K562 (cell line): ENCODE measurements around the gene RHOC. TPM values are rescaled to one million over a fixed set of nuclear protein-coding genes. Genes with fewer than 3 reads are reported as not detected.

ENCODE experiments used
- BRD4 ChIP-seq: fragments of 200-600 bp; sonication (generic); IDR thresholded peaks from 2 replicates; pipeline ENCODE4 v1.6.1; 2017; ENCODE audit warnings: inconsistent platforms
- BRF1 ChIP-seq: IDR thresholded peaks from 3 replicates; pipeline ENCODE4 v1.6.1; 2011; ENCODE audit warnings: borderline replicate concordance, mild to moderate bottlenecking; ENCODE audit not compliant: insufficient read length; ENCODE audit errors: extremely low read depth
- CEBPB ChIP-seq: fragments of 450-650 bp; IDR thresholded peaks from 2 replicates; pipeline ENCODE4 v1.6.1; 2016; ENCODE audit warnings: missing genetic modification characterization, missing compliant biosample characterization
- CREB1 ChIP-seq, 2 experiments: sonication (generic) in 1 of 2; formaldehyde crosslinking in 1 of 2; IDR thresholded peaks; 2 replicates each; pipeline versions ENCODE4 v1.6.1 to v1.8.0; 2012 to 2022; ENCODE audit warnings: inconsistent platforms in 1 of 2, mild to moderate bottlenecking in 1 of 2, missing genetic modification reagents in 1 of 2, moderate library complexity in 1 of 2
- EP400 ChIP-seq: fragments of 450-650 bp; IDR thresholded peaks from 2 replicates; pipeline ENCODE4 v1.6.1; 2017; ENCODE audit warnings: antibody characterized with exemption, mild to moderate bottlenecking, moderate library complexity
- FOXP1 ChIP-seq: sonication (generic); formaldehyde crosslinking; IDR thresholded peaks from 2 replicates; pipeline ENCODE4 v1.8.0; 2022; ENCODE audit warnings: mild to moderate bottlenecking, missing genetic modification reagents
- GABPA ChIP-seq: fragments of 200-800 bp; sonication (Bioruptor generic); conservative IDR thresholded peaks from 2 replicates; pipeline ENCODE4 v1.6.1; 2016; ENCODE audit warnings: low read depth, missing genetic modification characterization, missing compliant biosample characterization
- JUN ChIP-seq, 2 experiments: sonication (generic) in 1 of 2; formaldehyde crosslinking in 1 of 2; IDR thresholded peaks; 2 replicates each; pipeline versions ENCODE4 v1.6.1 to v1.8.0; 2012 to 2022; ENCODE audit warnings: borderline replicate concordance in 2 of 2, mild to moderate bottlenecking in 2 of 2, improper control_type of control experiment in 1 of 2, low read depth in 1 of 2, low read length in 1 of 2, missing genetic modification reagents in 1 of 2
- PCBP1 ChIP-seq: fragments of 200-400 bp; formaldehyde crosslinking; IDR thresholded peaks from 2 replicates; pipeline ENCODE4 v1.6.1; 2018; ENCODE audit warnings: mild to moderate bottlenecking, low read depth, low read length; ENCODE audit not compliant: poor library complexity, severe bottlenecking
- RNF2 ChIP-seq: sonication (generic); IDR thresholded peaks from 2 replicates; pipeline ENCODE4 v1.6.1; 2016
- SAFB ChIP-seq: fragments of 200-400 bp; formaldehyde crosslinking; IDR thresholded peaks from 2 replicates; pipeline ENCODE4 v1.6.1; 2017; ENCODE audit warnings: low read depth, low read length, borderline replicate concordance
- TAL1 ChIP-seq: fragments of 450-650 bp; IDR thresholded peaks from 2 replicates; pipeline ENCODE4 v1.6.1; 2016; ENCODE audit warnings: mild to moderate bottlenecking
- TEAD1 ChIP-seq, 2 experiments: fragments of 450-650 bp in 1 of 2; sonication (generic) in 1 of 2; formaldehyde crosslinking; IDR thresholded peaks; 2 replicates each; pipeline versions ENCODE4 v1.4.0 to v1.8.0; 2020 to 2022; ENCODE audit warnings: mild to moderate bottlenecking in 2 of 2, missing genetic modification reagents in 1 of 2
- YY1 ChIP-seq, 3 experiments: IDR thresholded peaks; 2 replicates each; pipeline ENCODE4 v1.6.1; 2011; ENCODE audit warnings: low read length in 2 of 3, mild to moderate bottlenecking in 2 of 3, moderate library complexity in 2 of 3, borderline replicate concordance in 1 of 3, control low read depth in 1 of 3, low read depth in 1 of 3; ENCODE audit not compliant: insufficient read depth in 3 of 3, insufficient replicate concordance in 2 of 3, control insufficient read depth in 1 of 3, insufficient read length in 1 of 3; ENCODE audit errors: extremely low read depth in 1 of 3
- ZNF212 ChIP-seq: fragments of 450-650 bp; formaldehyde crosslinking; IDR thresholded peaks from 2 replicates; pipeline ENCODE4 v1.4.0; 2020; ENCODE audit warnings: mild to moderate bottlenecking
- polyA plus RNA-seq, 8 experiments: library from polyadenylated mRNA; depleted of rRNA in 4 of 8; stranded (reverse) in 5 of 8; unstranded in 3 of 8; fragments of >200 nt; fragmentation: Nextera tagmentation in 2 of 8; fragmentation: Illumina TruSeq in 1 of 8; extraction: Ambion mirVana in 2 of 8; extraction: Trizol in 1 of 8; gene quantifications; 2 replicates each; pipeline versions ENCODE4 v1.2.1 to v1.2.3, GENCODE V29; 2011 to 2014; ENCODE audit warnings: inconsistent platforms in 1 of 8, missing spikeins in 1 of 8
- total RNA-seq, 7 experiments: library from RNA; depleted of rRNA in 6 of 7; stranded (reverse); fragments of >200 nt in 6 of 7; fragmentation: Illumina TruSeq in 2 of 7; extraction: Trizol in 2 of 7; gene quantifications; 2 replicates each; pipeline versions ENCODE4 v1.2.1 to v1.2.3, GENCODE V29; 2011 to 2021; ENCODE audit warnings: low replicate concordance in 1 of 7
- TF ChIP-seq, protein P1 (sequence below): IDR thresholded peaks from 2 replicates; pipeline ENCODE4 v1.6.1; 2011; ENCODE audit not compliant: insufficient read length; ENCODE audit errors: extremely low read depth
- TF ChIP-seq, protein P2 (sequence below): fragments of 450-650 bp; formaldehyde crosslinking; IDR thresholded peaks from 2 replicates; pipeline ENCODE4 v1.4.0; 2022; ENCODE audit warnings: missing genetic modification characterization
- TF ChIP-seq, protein P3 (sequence below): fragments of 450-650 bp; IDR thresholded peaks from 2 replicates; pipeline ENCODE4 v1.6.1; 2017; ENCODE audit warnings: antibody characterized with exemption
- TF ChIP-seq, protein P4 (sequence below), 2 experiments: fragments of 250-450 bp in 1 of 2; fragments of 450-650 bp in 1 of 2; sonication (Bioruptor Pico) in 1 of 2; IDR thresholded peaks; 2 replicates each; pipeline versions ENCODE4 v1.6.1 to v1.8.0; 2016 to 2021; ENCODE audit warnings: mild to moderate bottlenecking in 2 of 2, moderate library complexity in 2 of 2, missing compliant biosample characterization in 1 of 2, missing genetic modification characterization in 1 of 2
- TF ChIP-seq, protein P5 (sequence below): fragments of 250-450 bp; sonication (Bioruptor Pico); IDR thresholded peaks from 2 replicates; pipeline ENCODE4 v1.6.1; 2021; ENCODE audit warnings: mild to moderate bottlenecking

RHOC gene
- total and polyA plus RNA-seq, 9 of the 15 experiments (the other 6 are each of a cell fraction or from before 2014, with no cell fraction given), result 35.2 to 364 (median 204) TPM

DNA sequence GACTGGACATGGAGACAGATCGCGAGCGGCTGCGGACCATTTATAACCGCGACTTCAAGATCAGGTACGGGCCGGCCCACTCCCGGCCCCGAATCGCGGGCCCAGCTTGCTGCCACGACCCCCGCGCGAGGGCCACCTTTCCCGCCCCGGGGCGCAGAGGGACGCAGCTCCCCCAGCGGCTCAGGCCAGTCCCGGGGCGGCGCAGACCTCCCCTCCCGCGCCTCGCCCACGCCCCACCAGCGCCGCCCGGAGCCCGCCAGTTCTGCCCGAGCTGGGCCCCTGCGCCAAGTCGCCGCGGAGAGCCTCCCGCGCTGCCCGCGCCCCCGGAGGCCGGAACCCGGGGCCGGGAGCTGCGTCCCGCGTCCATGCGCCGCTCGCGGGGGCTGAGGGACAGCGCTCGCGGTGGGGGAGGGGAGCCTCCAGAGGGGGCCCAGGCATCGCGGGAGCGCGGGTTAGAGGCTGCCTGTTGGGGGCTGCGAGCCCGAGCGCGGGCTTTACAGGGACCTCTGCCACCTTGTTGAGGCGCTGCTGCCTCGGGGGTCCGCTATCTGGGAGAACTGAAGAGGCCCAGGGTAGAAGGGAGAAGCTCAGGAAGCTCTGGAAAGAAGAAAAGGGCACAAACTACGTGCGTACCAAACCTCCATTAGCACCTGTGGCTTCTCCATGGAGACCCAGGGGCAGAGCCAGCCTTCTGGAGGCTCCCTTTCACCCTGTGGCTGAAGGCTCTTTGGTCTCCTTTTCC, 31.8 kb downstream of the RHOC start (continued):
- no peak for TF ChIP-seq ZNF212
- TF ChIP-seq RNF2, result no peak
- TF ChIP-seq, protein P1, sequence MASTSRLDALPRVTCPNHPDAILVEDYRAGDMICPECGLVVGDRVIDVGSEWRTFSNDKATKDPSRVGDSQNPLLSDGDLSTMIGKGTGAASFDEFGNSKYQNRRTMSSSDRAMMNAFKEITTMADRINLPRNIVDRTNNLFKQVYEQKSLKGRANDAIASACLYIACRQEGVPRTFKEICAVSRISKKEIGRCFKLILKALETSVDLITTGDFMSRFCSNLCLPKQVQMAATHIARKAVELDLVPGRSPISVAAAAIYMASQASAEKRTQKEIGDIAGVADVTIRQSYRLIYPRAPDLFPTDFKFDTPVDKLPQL, result no peak
- TF ChIP-seq, protein P2, sequence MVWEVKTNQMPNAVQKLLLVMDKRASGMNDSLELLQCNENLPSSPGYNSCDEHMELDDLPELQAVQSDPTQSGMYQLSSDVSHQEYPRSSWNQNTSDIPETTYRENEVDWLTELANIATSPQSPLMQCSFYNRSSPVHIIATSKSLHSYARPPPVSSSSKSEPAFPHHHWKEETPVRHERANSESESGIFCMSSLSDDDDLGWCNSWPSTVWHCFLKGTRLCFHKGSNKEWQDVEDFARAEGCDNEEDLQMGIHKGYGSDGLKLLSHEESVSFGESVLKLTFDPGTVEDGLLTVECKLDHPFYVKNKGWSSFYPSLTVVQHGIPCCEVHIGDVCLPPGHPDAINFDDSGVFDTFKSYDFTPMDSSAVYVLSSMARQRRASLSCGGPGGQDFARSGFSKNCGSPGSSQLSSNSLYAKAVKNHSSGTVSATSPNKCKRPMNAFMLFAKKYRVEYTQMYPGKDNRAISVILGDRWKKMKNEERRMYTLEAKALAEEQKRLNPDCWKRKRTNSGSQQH (CRISPR knock-in tag), result no peak
- TF ChIP-seq TAL1, result no peak
- TF ChIP-seq SAFB, result peak; percentile 49; the same call in 1 of the 2 replicates
- TF ChIP-seq, protein P3, sequence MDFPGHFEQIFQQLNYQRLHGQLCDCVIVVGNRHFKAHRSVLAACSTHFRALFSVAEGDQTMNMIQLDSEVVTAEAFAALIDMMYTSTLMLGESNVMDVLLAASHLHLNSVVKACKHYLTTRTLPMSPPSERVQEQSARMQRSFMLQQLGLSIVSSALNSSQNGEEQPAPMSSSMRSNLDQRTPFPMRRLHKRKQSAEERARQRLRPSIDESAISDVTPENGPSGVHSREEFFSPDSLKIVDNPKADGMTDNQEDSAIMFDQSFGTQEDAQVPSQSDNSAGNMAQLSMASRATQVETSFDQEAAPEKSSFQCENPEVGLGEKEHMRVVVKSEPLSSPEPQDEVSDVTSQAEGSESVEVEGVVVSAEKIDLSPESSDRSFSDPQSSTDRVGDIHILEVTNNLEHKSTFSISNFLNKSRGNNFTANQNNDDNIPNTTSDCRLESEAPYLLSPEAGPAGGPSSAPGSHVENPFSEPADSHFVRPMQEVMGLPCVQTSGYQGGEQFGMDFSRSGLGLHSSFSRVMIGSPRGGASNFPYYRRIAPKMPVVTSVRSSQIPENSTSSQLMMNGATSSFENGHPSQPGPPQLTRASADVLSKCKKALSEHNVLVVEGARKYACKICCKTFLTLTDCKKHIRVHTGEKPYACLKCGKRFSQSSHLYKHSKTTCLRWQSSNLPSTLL, result no peak
- no peak for TF ChIP-seq CEBPB (tag)
- peak in 1 of 2 experiments; percentile 84; a peak in 1 of 4 replicates for TF ChIP-seq TEAD1 (CRISPR knock-in tag; IDR thresholded peaks at IDR 0.05)
- TF ChIP-seq GABPA (tag), result no peak; the same call in 1 of the 2 replicates
- TF ChIP-seq, protein P4, sequence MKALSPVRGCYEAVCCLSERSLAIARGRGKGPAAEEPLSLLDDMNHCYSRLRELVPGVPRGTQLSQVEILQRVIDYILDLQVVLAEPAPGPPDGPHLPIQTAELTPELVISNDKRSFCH (CRISPR knock-in tag; IDR thresholded peaks at IDR 0.05), result no peak
- TF ChIP-seq, protein P4 (tag; IDR thresholded peaks at IDR 0.05), result peak; percentile 65; the same call in 1 of the 2 replicates
- peak; percentile 62; the same call in 1 of the 2 replicates for TF ChIP-seq BRD4
- TF ChIP-seq FOXP1 (CRISPR knock-in tag), result peak; percentile 14; the same call in 1 of the 2 replicates
- no peak for TF ChIP-seq CREB1 (IDR thresholded peaks at IDR 0.05)
- no peak for TF ChIP-seq CREB1 (CRISPR knock-in tag; IDR thresholded peaks at IDR 0.05)
- no peak for TF ChIP-seq JUN (IDR thresholded peaks at IDR 0.05; ENCODE audit: borderline replicate concordance, low read depth, low read length)
- 0 out of 2 replicates have a peak, but pooled peaks have one; percentile 82 for TF ChIP-seq JUN (CRISPR knock-in tag; IDR thresholded peaks at IDR 0.05; ENCODE audit: borderline replicate concordance)
- TF ChIP-seq EP400, result peak; percentile 11; the same call in 1 of the 2 replicates
- peak in 2 of 3 experiments; percentile 39 to 64 for TF ChIP-seq YY1 (IDR thresholded peaks at IDR 0.05; ENCODE audit: borderline replicate concordance in 1 of 3, control insufficient read depth in 1 of 3, extremely low read depth in 1 of 3, insufficient read depth in 3 of 3, insufficient read length in 1 of 3, insufficient replicate concordance in 2 of 3, low read depth in 1 of 3, low read length in 2 of 3)
- TF ChIP-seq BRF1, result no peak
- TF ChIP-seq PCBP1, result peak; percentile 49
- TF ChIP-seq, protein P5, sequence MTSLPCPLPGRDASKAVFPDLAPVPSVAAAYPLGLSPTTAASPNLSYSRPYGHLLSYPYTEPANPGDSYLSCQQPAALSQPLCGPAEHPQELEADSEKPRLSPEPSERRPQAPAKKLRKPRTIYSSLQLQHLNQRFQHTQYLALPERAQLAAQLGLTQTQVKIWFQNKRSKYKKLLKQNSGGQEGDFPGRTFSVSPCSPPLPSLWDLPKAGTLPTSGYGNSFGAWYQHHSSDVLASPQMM, result no peak
